GM23338 (cell line): ENCODE data around the gene ZSCAN9.
A peak's percentile ranks its signal among the peaks of the same experiment; 100 is the strongest.

Source experiments
- CREB1 ChIP-seq: fragments of 250-450 bp; sonication (Bioruptor Pico); IDR thresholded peaks from 2 replicates; pipeline ENCODE4 v1.5.0; 2020; ENCODE audit warnings: low read depth, mild to moderate bottlenecking, moderate library complexity
- CTCF ChIP-seq, 2 experiments: fragments of 200-600 bp in 1 of 2; sonication (generic) in 1 of 2; conservative IDR thresholded peaks; 2 replicates each; pipeline versions ENCODE4 v1.5.1 to v1.6.1; 2016 to 2017; ENCODE audit warnings: antibody characterized with exemption in 2 of 2, low read depth in 2 of 2, mild to moderate bottlenecking in 2 of 2, moderate library complexity in 1 of 2
- EZH2 ChIP-seq: fragments of 200-600 bp; sonication (generic); IDR thresholded peaks from one replicate; pipeline ENCODE4 v1.8.0; 2017; ENCODE audit warnings: antibody characterized with exemption, mild to moderate bottlenecking, low read depth; ENCODE audit not compliant: unreplicated experiment
- EZH2phosphoT487 ChIP-seq: fragments of 200-600 bp; sonication (generic); IDR thresholded peaks from one replicate; pipeline ENCODE4 v1.8.1; 2018; ENCODE audit warnings: antibody characterized with exemption; ENCODE audit not compliant: unreplicated experiment
- JUNB ChIP-seq: IDR thresholded peaks from one replicate; pipeline ENCODE4 v1.6.1; 2016; ENCODE audit warnings: antibody characterized with exemption; ENCODE audit not compliant: unreplicated experiment
- NANOG ChIP-seq: IDR thresholded peaks from 2 replicates; pipeline ENCODE4 v1.6.1; 2016; ENCODE audit warnings: antibody characterized with exemption, borderline replicate concordance
- POLR2AphosphoS5 ChIP-seq: IDR thresholded peaks from 2 replicates; pipeline ENCODE4 v1.6.1; 2016; ENCODE audit warnings: antibody characterized with exemption, low read depth
- ZNF114 ChIP-seq: fragments of 250-450 bp; sonication (Bioruptor Pico); IDR thresholded peaks from 2 replicates; pipeline ENCODE4 v1.5.0; 2020; ENCODE audit warnings: mild to moderate bottlenecking, moderate library complexity
- ZNF331 ChIP-seq: fragments of 250-450 bp; sonication (Bioruptor Pico); IDR thresholded peaks from 2 replicates; pipeline ENCODE4 v1.5.0; 2020; ENCODE audit warnings: low read depth, mild to moderate bottlenecking, moderate library complexity
- TF ChIP-seq, protein P1 (sequence below): IDR thresholded peaks from 2 replicates; pipeline ENCODE4 v1.6.1; 2016; ENCODE audit warnings: antibody characterized with exemption
- TF ChIP-seq, protein P2 (sequence below): IDR thresholded peaks from one replicate; pipeline ENCODE4 v1.6.1; 2018; ENCODE audit warnings: antibody characterized with exemption; ENCODE audit not compliant: unreplicated experiment
- TF ChIP-seq, protein P3 (sequence below): fragments of 250-450 bp; sonication (Bioruptor Pico); IDR thresholded peaks from 2 replicates; pipeline ENCODE4 v1.5.0; 2020; ENCODE audit warnings: mild to moderate bottlenecking, moderate library complexity

GRCh38 chr6:28218312-28219248, 6.5 kb upstream of the ZSCAN9 start:
- TF ChIP-seq CTCF (conservative IDR thresholded peaks at IDR 0.05; ENCODE audit: low read depth in 2 of 2) (peak; percentile 13 to 25; a peak in 1 of 4 replicates), EZH2 (no peak), JUNB (no peak), POLR2AphosphoS5 (peak; percentile 47; the same call in 1 of the 2 replicates), EZH2phosphoT487 (no peak), CREB1 (CRISPR knock-in tag) (no peak), ZNF114 (no peak), ZNF331 (CRISPR knock-in tag) (no peak), NANOG (no peak)
- TF ChIP-seq, protein P1, sequence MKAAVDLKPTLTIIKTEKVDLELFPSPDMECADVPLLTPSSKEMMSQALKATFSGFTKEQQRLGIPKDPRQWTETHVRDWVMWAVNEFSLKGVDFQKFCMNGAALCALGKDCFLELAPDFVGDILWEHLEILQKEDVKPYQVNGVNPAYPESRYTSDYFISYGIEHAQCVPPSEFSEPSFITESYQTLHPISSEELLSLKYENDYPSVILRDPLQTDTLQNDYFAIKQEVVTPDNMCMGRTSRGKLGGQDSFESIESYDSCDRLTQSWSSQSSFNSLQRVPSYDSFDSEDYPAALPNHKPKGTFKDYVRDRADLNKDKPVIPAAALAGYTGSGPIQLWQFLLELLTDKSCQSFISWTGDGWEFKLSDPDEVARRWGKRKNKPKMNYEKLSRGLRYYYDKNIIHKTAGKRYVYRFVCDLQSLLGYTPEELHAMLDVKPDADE, result no peak
- TF ChIP-seq, protein P2, sequence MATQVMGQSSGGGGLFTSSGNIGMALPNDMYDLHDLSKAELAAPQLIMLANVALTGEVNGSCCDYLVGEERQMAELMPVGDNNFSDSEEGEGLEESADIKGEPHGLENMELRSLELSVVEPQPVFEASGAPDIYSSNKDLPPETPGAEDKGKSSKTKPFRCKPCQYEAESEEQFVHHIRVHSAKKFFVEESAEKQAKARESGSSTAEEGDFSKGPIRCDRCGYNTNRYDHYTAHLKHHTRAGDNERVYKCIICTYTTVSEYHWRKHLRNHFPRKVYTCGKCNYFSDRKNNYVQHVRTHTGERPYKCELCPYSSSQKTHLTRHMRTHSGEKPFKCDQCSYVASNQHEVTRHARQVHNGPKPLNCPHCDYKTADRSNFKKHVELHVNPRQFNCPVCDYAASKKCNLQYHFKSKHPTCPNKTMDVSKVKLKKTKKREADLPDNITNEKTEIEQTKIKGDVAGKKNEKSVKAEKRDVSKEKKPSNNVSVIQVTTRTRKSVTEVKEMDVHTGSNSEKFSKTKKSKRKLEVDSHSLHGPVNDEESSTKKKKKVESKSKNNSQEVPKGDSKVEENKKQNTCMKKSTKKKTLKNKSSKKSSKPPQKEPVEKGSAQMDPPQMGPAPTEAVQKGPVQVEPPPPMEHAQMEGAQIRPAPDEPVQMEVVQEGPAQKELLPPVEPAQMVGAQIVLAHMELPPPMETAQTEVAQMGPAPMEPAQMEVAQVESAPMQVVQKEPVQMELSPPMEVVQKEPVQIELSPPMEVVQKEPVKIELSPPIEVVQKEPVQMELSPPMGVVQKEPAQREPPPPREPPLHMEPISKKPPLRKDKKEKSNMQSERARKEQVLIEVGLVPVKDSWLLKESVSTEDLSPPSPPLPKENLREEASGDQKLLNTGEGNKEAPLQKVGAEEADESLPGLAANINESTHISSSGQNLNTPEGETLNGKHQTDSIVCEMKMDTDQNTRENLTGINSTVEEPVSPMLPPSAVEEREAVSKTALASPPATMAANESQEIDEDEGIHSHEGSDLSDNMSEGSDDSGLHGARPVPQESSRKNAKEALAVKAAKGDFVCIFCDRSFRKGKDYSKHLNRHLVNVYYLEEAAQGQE, result no peak
- TF ChIP-seq, protein P3, sequence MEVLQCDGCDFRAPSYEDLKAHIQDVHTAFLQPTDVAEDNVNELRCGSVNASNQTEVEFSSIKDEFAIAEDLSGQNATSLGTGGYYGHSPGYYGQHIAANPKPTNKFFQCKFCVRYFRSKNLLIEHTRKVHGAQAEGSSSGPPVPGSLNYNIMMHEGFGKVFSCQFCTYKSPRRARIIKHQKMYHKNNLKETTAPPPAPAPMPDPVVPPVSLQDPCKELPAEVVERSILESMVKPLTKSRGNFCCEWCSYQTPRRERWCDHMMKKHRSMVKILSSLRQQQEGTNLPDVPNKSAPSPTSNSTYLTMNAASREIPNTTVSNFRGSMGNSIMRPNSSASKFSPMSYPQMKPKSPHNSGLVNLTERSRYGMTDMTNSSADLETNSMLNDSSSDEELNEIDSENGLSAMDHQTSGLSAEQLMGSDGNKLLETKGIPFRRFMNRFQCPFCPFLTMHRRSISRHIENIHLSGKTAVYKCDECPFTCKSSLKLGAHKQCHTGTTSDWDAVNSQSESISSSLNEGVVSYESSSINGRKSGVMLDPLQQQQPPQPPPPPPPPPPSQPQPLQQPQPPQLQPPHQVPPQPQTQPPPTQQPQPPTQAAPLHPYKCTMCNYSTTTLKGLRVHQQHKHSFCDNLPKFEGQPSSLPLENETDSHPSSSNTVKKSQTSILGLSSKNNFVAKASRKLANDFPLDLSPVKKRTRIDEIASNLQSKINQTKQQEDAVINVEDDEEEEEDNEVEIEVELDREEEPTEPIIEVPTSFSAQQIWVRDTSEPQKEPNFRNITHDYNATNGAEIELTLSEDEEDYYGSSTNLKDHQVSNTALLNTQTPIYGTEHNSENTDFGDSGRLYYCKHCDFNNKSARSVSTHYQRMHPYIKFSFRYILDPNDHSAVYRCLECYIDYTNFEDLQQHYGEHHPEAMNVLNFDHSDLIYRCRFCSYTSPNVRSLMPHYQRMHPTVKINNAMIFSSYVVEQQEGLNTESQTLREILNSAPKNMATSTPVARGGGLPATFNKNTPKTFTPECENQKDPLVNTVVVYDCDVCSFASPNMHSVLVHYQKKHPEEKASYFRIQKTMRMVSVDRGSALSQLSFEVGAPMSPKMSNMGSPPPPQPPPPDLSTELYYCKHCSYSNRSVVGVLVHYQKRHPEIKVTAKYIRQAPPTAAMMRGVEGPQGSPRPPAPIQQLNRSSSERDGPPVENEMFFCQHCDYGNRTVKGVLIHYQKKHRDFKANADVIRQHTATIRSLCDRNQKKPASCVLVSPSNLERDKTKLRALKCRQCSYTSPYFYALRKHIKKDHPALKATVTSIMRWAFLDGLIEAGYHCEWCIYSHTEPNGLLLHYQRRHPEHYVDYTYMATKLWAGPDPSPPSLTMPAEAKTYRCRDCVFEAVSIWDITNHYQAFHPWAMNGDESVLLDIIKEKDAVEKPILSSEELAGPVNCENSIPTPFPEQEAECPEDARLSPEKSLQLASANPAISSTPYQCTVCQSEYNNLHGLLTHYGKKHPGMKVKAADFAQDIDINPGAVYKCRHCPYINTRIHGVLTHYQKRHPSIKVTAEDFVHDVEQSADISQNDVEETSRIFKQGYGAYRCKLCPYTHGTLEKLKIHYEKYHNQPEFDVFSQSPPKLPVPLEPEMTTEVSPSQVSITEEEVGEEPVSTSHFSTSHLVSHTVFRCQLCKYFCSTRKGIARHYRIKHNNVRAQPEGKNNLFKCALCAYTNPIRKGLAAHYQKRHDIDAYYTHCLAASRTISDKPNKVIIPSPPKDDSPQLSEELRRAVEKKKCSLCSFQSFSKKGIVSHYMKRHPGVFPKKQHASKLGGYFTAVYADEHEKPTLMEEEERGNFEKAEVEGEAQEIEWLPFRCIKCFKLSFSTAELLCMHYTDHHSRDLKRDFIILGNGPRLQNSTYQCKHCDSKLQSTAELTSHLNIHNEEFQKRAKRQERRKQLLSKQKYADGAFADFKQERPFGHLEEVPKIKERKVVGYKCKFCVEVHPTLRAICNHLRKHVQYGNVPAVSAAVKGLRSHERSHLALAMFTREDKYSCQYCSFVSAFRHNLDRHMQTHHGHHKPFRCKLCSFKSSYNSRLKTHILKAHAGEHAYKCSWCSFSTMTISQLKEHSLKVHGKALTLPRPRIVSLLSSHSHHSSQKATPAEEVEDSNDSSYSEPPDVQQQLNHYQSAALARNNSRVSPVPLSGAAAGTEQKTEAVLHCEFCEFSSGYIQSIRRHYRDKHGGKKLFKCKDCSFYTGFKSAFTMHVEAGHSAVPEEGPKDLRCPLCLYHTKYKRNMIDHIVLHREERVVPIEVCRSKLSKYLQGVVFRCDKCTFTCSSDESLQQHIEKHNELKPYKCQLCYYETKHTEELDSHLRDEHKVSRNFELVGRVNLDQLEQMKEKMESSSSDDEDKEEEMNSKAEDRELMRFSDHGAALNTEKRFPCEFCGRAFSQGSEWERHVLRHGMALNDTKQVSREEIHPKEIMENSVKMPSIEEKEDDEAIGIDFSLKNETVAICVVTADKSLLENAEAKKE (CRISPR knock-in tag), result no peak
